OCI-LY3 (cell line): ENCODE measurements around the gene MBD4.
"Not testable (repeated sequence)": the region's sequence is repeated elsewhere in the genome, so short reads cannot be mapped to it uniquely, and the experiment has no call there.

Source experiments
- H2AFZ ChIP-seq: fragments of 200-600, 300-600 bp; shearing (Covaris generic); 2 replicates; pipeline ENCODE4 v1.6.0; 2014; ENCODE audit warnings: antibody characterized with exemption, low read depth, low read length
- H3K27ac ChIP-seq: fragments of 200-600, 300-600 bp; sonication (generic); 2 replicates; pipeline ENCODE4 v1.5.1; 2014; ENCODE audit warnings: mild to moderate bottlenecking, low read length, moderate library complexity, mixed read lengths
- H3K27me3 ChIP-seq: fragments of 200-600, 300-600 bp; sonication (generic); 2 replicates; pipeline ENCODE4 v1.6.1; 2014; ENCODE audit warnings: low read depth, low read length, mixed read lengths
- H3K36me3 ChIP-seq: fragments of 200-600, 300-600 bp; sonication (generic); replicated peaks from 2 replicates; pipeline ENCODE3; 2014; ENCODE audit warnings: low read depth, low read length, mixed read lengths
- H3K4me1 ChIP-seq: fragments of 300-600, 200-600 bp; sonication (generic); 2 replicates; pipeline ENCODE4 v1.6.1; 2014; ENCODE audit warnings: low read length, mixed read lengths
- H3K4me2 ChIP-seq: fragments of 200-600, 300-600 bp; sonication (generic); 2 replicates; pipeline ENCODE4 v1.6.1; 2014; ENCODE audit warnings: low read length, mixed read lengths
- H3K4me3 ChIP-seq: fragments of 300-600, 200-600 bp; sonication (generic); 2 replicates; pipeline ENCODE4 v1.5.1; 2014; ENCODE audit warnings: antibody characterized with exemption, mild to moderate bottlenecking, low read length, moderate library complexity
- H3K79me2 ChIP-seq: fragments of 300-600, 200-600 bp; shearing (Covaris generic); 2 replicates; pipeline ENCODE4 v1.6.1; 2014; ENCODE audit warnings: mild to moderate bottlenecking, low read length, mixed read lengths
- H3K9ac ChIP-seq: fragments of 300-600, 200-600 bp; shearing (Covaris generic); 2 replicates; pipeline ENCODE4 v1.6.0; 2014; ENCODE audit warnings: mild to moderate bottlenecking, low read length, moderate library complexity
- H3K9me3 ChIP-seq: fragments of 200-600, 300-600 bp; shearing (Covaris generic); 2 replicates; pipeline ENCODE4 v1.6.1; 2014; ENCODE audit warnings: low read length, mixed read lengths; ENCODE audit not compliant: insufficient read depth
- H4K20me1 ChIP-seq: fragments of 200-600, 300-600 bp; sonication (generic); 2 replicates; pipeline ENCODE4 v1.6.1; 2016; ENCODE audit warnings: low read length, mixed read lengths; ENCODE audit not compliant: insufficient read depth
- CTCF ChIP-seq: fragments of 200-600, 300-600 bp; sonication (generic); IDR thresholded peaks from 2 replicates; pipeline ENCODE4 v1.5.1; 2014; ENCODE audit warnings: antibody characterized with exemption, low read length, low read depth
- EZH2phosphoT487 ChIP-seq: fragments of 200-600 bp; shearing (Covaris generic); IDR thresholded peaks from 2 replicates; pipeline ENCODE4 v1.6.1; 2018; ENCODE audit warnings: antibody characterized with exemption, mixed run types, low read depth

Gene MBD4

GRCh38 chr3:129384594-129385323 is 55.0 kb downstream of the MBD4 start:
- Histone ChIP-seq H3K79me2 (no peaks in the 10 kb centered on the region), H3K4me2 (no peak overlapping the region), H3K9me3 (no peaks in the 10 kb centered on the region), H3K4me3 (no peak overlapping the region), H3K27me3 (no peaks in the 10 kb centered on the region), H2AFZ (no peak overlapping the region), H3K9ac (no peak overlapping the region), H4K20me1 (no peaks in the 10 kb centered on the region), H3K36me3 (no peaks in the 10 kb centered on the region), H3K4me1 (no peaks in the 10 kb centered on the region), H3K27ac (no peak overlapping the region)
- TF ChIP-seq EZH2phosphoT487 (no peak), CTCF (no peak)

GRCh38 chr3:129384103-129384502 is 55.6 kb downstream of the MBD4 start:
- H3K27me3 ChIP-seq, H3K27ac ChIP-seq, H4K20me1 ChIP-seq, H3K36me3 ChIP-seq, H3K79me2 ChIP-seq, H2AFZ ChIP-seq, H3K9ac ChIP-seq, H3K4me3 ChIP-seq, H3K9me3 ChIP-seq, H3K4me1 ChIP-seq, H3K4me2 ChIP-seq: not testable (repeated sequence)

GRCh38 chr3:129383292-129383860 is 56.4 kb downstream of the MBD4 start:
- Histone ChIP-seq H3K27ac (no peak overlapping the region), H3K4me2 (no peak overlapping the region), H3K4me3 (no peak overlapping the region), H3K27me3 (no peaks in the 10 kb centered on the region), H3K9me3 (peaks cover 4% of the 10 kb centered on the region; the same call in 1 of the 2 replicates), H3K9ac (no peak overlapping the region), H3K79me2 (no peaks in the 10 kb centered on the region), H4K20me1 (no peaks in the 10 kb centered on the region), H3K4me1 (no peaks in the 10 kb centered on the region), H2AFZ (no peak overlapping the region), H3K36me3 (no peaks in the 10 kb centered on the region)
- TF ChIP-seq CTCF (peak; percentile 83), EZH2phosphoT487 (no peak)

GRCh38 chr3:129382366-129382765 is 57.4 kb downstream of the MBD4 start:
- H3K4me3 ChIP-seq, result no peak overlapping the region
- H3K9ac ChIP-seq, result no peak overlapping the region
- no peaks in the 10 kb centered on the region for H3K27me3 ChIP-seq
- no peak overlapping the region for H3K4me2 ChIP-seq
- H3K79me2 ChIP-seq, result no peaks in the 10 kb centered on the region
- no peak for TF ChIP-seq CTCF
- TF ChIP-seq EZH2phosphoT487, result no peak
- no peaks in the 10 kb centered on the region for H3K36me3 ChIP-seq
- no peak overlapping the region for H2AFZ ChIP-seq
- peaks cover 4% of the 10 kb centered on the region; the same call in 1 of the 2 replicates for H3K9me3 ChIP-seq
- H3K4me1 ChIP-seq, result no peaks in the 10 kb centered on the region
- no peaks in the 10 kb centered on the region for H4K20me1 ChIP-seq
- no peak overlapping the region for H3K27ac ChIP-seq
